ENCODE data around the gene FAM219A.

Gene FAM219A

GRCh38 chr9:34458013-34458958 is at the start of gene FAM219A, which contains the start of gene DNAI1:
Gene FAM219A, minus strand, starts transcription at chr9:34458570. Its CDS starts 307 bp downstream, at chr9:34458263.
Gene DNAI1, plus strand, starts transcription at chr9:34458805. Its CDS starts 201 bp downstream, at chr9:34459006.
- DNase-seq, result peak; percentile 75 to 100 (median 98)

- no peak for DNase-seq
These were observed 49.6 kb upstream of the FAM219A start for GRCh38 chr9:34507966-34508365.

GRCh38 chr9:34507556-34507955 is 49.2 kb upstream of the FAM219A start:
- DNase-seq, result no peak

- DNase-seq, result peak in 2 of 51 donors; percentile 11 to 23
These were observed 48.3 kb upstream of the FAM219A start for GRCh38 chr9:34506623-34507022.

DNA sequence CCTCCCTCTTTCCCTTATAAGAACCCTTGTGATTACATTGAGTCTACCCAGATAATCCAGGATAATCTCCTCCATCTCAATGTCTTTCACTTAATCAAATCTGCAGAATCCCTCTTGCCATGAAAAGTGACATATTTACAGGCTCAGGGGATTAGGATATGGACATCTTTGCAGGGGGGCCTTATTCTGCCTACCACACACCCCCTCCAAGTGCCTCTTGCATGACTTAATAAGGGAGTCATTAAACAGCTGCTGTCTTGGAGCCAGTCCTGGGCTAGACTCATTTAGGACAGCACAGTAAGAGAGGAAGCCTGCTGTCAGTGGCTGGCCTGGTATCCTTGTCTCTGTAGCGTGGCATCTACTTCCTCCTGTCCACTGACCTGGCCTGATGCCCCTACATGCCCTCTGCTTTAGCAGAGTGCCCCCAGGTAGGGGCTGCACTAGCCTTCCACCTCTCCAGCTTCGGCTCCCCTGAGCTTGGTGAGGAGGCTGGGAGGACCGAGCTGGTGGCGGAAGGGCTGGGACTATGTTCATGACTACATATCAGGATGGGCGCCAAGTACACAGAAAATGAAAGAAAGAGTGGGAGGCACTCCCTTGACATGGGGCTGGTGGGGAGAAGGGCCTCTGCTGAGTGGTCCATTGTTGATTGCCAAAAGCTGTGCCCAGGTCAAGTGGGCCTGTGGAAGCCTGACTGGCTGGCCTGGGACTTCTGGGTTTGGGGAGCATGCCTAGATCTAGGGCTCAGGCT is 47.2 kb upstream of the FAM219A start:
- no peak for DNase-seq

GRCh38 chr9:34503406-34503805 is 45.0 kb upstream of the FAM219A start:
- no peak for DNase-seq

- peak in 15 of 51 donors; percentile 18 to 62 (median 36) for DNase-seq
These were observed 44.5 kb upstream of the FAM219A start for GRCh38 chr9:34502891-34503290.

GRCh38 chr9:34502471-34502870 is 44.1 kb upstream of the FAM219A start:
- DNase-seq, result peak in 1 of 51 donors; percentile 65

- DNase-seq, result peak; percentile 35 to 100 (median 94)
These were observed 43.6 kb upstream of the FAM219A start for GRCh38 chr9:34501889-34502425.

GRCh38 chr9:34501372-34501771 is 43.0 kb upstream of the FAM219A start:
- peak in 1 of 51 donors; percentile 46 for DNase-seq

DNA sequence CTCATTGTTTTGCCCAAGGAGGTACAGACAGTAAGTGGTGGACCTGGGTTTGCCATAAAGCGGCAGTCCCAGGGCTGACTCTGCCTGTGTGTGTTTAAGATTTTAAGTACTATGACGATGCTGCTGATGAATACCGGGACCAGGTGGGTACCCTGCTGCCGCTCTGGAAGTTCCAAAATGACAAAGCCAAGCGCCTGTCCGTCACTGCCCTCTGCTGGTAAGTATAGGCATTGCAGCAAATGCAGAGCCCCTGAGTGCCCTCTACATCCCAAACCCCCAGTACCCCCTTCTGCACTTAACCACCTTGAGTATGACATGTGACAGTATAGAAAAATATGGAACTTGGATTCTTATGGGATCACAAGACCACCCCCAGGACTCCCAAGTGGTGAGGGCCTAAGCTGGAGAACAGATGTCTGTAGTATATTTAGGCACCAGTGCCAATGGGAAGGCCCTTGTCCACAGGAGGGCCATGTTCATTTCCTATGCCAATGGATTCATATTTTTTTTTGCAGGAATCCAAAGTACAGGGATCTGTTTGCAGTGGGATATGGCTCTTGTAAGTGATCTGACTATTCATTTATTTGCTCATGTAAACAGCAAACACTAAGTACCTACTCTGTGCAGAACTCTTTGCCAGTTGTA is 42.4 kb upstream of the FAM219A start:
- peak in 41 of 51 donors; percentile 16 to 81 (median 39) for DNase-seq

DNA sequence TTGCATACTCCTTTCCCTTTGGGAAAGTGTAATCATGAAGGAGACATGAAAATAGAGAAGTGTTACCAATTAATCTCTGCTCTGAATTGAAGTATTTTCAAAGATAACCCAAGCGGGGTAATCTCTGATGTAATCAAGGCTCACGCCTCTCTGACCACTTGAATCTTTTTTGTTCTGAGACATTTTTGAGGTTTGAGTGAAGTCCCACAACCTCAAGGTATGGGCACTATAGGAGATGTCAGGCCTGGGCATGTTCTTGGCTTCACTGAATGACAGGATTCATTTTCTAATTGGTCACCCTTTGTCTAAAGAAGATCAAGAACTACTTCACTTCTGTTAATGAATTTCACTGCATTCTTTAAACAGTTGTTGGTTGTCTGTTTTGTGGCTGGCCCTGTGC is 40.7 kb upstream of the FAM219A start:
- DNase-seq, result no peak

DNA sequence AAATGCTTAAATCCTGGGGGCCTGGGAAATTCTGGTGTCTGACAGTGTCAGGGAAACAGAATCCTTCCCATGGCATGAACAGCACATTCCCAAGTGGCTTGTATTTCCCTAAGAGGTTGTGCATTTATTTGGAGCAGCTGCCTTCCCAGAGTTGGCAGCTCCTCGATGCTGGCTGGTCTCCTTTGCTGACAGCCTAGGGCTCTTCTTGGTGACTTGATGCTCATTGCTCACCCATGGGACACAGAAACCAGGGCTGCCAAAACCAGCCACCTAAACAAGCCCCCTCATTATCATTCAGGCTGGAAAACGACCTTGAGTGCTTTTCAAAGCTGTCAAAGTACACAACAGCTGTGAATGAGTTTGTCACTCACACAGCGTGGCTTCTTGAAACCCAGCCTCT is 40.2 kb upstream of the FAM219A start:
- peak in 2 of 51 donors; percentile 3 to 18 for DNase-seq

DNA sequence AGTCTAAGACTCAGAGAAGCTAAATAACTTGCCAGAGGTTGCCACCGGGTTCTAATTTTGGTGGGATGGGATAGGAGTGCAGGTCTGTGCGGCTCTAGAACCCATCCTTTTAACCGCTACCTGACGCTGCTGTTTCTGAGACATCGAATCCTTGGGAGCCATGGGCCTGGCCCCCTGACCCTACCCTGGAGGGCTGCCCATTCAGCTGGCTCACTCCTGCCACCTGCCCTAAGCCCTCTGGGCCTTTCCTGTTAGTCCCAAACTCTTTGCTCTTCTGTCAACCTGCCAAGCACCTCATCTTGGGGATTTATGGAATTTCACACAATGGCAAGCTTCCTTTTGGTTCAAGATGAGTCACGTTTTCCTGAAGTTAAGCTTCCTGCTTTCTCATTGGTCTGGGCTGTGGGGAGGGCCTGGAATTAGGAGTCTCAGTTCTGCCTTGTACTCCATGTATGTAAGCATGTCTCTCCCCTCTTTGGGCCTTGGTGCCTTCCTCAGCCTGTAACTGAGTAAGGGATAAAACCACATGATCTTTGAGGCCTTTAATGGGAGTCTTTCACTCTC is 37.9 kb upstream of the FAM219A start:
- no peak for DNase-seq

GRCh38 chr9:34493972-34494535 is 35.7 kb upstream of the FAM219A start:
- DNase-seq, result peak in 6 of 51 donors; percentile 2 to 40 (median 14)

GRCh38 chr9:34492051-34492450 is 33.7 kb upstream of the FAM219A start:
- no peak for DNase-seq

- no peak for DNase-seq
These were observed 33.2 kb upstream of the FAM219A start for GRCh38 chr9:34491596-34491995.

DNA sequence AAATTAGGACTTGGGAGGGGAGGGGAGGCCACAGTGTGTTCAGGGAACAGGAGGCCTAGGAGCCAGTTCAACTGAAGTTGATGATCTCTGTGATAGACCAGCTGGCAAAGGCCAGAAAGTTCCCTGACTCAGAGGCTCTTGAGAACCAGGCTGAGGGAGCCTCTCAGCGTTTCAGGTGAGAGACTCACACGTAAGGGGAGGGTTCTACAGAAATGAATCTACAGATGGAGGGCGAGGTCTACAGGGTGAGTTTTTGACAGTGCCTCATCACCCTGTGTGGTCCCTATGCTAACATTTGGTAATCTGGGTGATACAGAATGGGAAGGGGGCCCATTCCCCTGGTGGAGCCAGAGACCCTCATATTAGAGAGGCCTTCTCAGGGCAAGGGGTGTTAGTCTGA is 32.4 kb upstream of the FAM219A start:
- no peak for DNase-seq

DNA sequence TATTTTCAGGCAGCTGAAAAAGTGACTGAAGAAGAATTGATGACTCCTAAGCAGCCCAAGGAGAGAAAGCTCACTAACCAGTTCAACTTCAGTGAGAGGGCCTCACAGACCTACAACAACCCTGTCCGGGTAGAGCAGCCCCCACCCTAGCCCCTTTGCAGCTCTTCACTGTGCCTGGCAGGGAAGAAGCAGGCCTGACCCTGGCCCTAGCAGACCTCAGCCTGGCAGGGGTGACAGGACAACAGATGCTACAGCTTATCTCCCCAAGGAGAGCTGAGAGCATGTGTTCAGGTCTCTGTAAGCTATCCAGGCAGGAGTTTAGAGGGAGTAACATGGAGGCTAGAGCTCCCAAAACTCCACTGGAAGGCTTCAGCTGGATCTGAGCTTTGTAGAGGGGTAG is 32.0 kb upstream of the FAM219A start:
- no peak for DNase-seq

DNA sequence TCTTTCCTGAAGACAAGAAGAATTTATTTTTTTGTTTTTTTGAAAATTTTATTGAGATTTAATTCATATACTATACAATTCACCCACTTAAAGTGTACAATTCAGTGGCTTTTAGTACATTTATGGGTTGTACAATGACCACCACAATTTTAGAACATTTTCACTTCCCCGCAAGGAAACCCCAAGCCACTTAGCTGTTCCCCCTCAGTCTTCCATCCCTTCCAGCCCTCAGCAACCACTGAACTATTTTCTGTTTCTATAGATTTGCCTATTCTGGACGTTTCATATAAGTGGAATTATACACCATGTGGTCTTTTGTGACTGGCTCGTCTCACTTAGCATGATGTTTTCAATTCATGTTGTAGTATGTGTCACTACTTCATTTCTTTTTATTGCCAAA is 28.2 kb upstream of the FAM219A start:
- no peak for DNase-seq

DNA sequence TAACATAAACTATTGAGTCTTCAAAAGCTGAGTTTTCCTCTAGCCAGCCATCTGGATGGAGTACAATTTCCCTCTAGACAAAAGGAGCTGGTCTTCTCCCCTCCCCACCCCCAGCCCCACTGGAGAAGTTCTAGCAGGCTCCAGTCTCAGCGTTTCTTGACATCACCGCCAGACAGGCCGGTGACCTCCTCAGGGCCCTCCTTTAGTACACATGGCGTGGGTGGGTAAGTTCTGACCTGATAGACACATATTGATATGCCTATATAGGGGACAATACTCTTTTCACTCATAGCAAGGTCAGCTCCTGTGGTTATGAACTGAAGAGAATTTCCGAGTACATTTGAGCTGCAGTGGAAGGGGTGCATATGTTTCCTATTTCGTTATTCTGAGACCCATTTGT is 27.5 kb upstream of the FAM219A start:
- DNase-seq, result no peak
